ENCODE measurements around the gene RTEL1. TPM values are rescaled to one million over a fixed set of nuclear protein-coding genes. Genes with fewer than 3 reads are reported as not detected.

RTEL1 gene
- total and polyA plus RNA-seq, 9 of the 15 experiments (the other 6 are each of a cell fraction or from before 2014, with no cell fraction given), result 0.36 to 61.0 (median 17.9) TPM

DNA sequence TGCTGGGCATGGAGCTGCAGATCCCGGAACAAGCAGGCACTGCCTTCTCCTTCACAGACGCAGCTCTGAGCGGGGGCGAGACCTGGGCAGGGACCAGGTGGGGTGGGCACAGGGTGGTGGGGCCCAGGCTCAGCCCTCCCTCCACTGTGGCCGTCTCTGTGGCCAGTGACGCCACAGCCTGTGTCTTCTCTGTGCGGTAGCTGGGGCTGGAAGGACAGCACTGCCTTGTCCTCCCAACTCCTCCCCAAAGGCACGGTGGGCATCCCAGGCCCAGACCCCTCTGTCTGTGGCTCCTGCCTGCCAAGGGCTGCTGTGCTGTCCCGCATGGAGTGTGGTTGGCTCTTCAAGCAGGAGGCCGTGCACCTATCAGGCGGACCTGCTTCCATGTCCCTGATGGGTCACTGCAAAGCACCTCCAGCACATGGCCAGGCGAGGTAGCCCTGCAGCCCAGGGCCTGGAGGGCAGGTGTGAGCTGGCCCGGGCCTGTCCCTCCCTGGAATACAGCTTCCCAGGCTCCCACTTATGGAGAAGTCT is 23.6 kb downstream of the RTEL1 start:
- Histone ChIP-seq H3K27ac (ENCODE audit: extremely low read depth, low read depth, low read length) (no peak overlapping the region), H3K79me2 (ENCODE audit: control insufficient read depth, insufficient read depth, low read length) (no peaks in the 10 kb centered on the region), H3K9ac (ENCODE audit: insufficient read depth in 1 of 2, low read depth in 2 of 2, low read length in 2 of 2) (peak overlapping the region in 1 of 2 experiments; percentile 53; a peak in 1 of 4 replicates), H2AFZ (ENCODE audit: low read depth, low read length) (no peak overlapping the region), H3K9me3 (replicated peaks; ENCODE audit: control insufficient read depth, insufficient read depth, low read depth, low read length) (no peaks in the 10 kb centered on the region), H3K36me3 (ENCODE audit: control insufficient read depth, insufficient read depth, low read length) (peaks cover 64% of the 10 kb centered on the region; the same call in 2 of the 3 replicates), H3K4me1 (replicated peaks in 1 of 2; ENCODE audit: control insufficient read depth in 2 of 2, insufficient read depth in 2 of 2, low read length in 2 of 2) (peaks cover 4 to 47% of the 10 kb centered on the region in 2 experiments), H3K4me3 (no peak overlapping the region), H4K20me1 (replicated peaks; ENCODE audit: control insufficient read depth, insufficient read depth, low read length) (no peaks in the 10 kb centered on the region), H3K9me1 (ENCODE audit: control insufficient read depth, insufficient read depth, low read length) (no peaks in the 10 kb centered on the region), H3K4me2 (ENCODE audit: insufficient read depth, low read length) (no peak overlapping the region), H3K27me3 (ENCODE audit: control insufficient read depth in 2 of 2, insufficient read depth in 2 of 2, low read length in 2 of 2) (no peaks in the 10 kb centered on the region)
- DNase-seq (ENCODE audit: extremely low read depth in 1 of 4, low spot score in 3 of 4) (no peak), FAIRE-seq (no peak), ATAC-seq (no peak)
- ChIA-PET POLR2A (interaction anchor here (0.7 to 2.1 kb wide), 4 partner anchors 10 to 54 kb away, joined by 3 to 7 read pairs (median 5); partner anchors contain the start of gene RTEL1), CTCF (ENCODE audit: low intra/inter-chr PET ratio) (no interaction called here)
- TF ChIP-seq, protein P1, sequence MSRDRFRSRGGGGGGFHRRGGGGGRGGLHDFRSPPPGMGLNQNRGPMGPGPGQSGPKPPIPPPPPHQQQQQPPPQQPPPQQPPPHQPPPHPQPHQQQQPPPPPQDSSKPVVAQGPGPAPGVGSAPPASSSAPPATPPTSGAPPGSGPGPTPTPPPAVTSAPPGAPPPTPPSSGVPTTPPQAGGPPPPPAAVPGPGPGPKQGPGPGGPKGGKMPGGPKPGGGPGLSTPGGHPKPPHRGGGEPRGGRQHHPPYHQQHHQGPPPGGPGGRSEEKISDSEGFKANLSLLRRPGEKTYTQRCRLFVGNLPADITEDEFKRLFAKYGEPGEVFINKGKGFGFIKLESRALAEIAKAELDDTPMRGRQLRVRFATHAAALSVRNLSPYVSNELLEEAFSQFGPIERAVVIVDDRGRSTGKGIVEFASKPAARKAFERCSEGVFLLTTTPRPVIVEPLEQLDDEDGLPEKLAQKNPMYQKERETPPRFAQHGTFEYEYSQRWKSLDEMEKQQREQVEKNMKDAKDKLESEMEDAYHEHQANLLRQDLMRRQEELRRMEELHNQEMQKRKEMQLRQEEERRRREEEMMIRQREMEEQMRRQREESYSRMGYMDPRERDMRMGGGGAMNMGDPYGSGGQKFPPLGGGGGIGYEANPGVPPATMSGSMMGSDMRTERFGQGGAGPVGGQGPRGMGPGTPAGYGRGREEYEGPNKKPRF (IDR thresholded peaks at IDR 0.05; ENCODE audit: low read depth, low read length), result no peak
- no peak for TF ChIP-seq HNRNPUL1 (IDR thresholded peaks at IDR 0.05; ENCODE audit: low read length)
- TF ChIP-seq POLR2A (conservative IDR thresholded peaks at IDR 0.05), result peak; percentile 40; the same call in 1 of the 2 replicates
- TF ChIP-seq ZNF347 (CRISPR knock-in tag; IDR thresholded peaks at IDR 0.05; ENCODE audit: low read depth), result no peak
- no peak for TF ChIP-seq MYBL2 (IDR thresholded peaks at IDR 0.05; ENCODE audit: low read depth)
- no peak for TF ChIP-seq MYBL2 (CRISPR knock-in tag; IDR thresholded peaks at IDR 0.05; ENCODE audit: borderline replicate concordance)
- peak; percentile 32; the same call in 1 of the 2 replicates for TF ChIP-seq RBFOX2 (IDR thresholded peaks at IDR 0.05; ENCODE audit: low read depth, low read length)
- no peak for TF ChIP-seq CHD2 (IDR thresholded peaks at IDR 0.05; ENCODE audit: low read depth, low read length)
- TF ChIP-seq MTA2 (IDR thresholded peaks at IDR 0.05; ENCODE audit: low read depth), result no peak
- no peak for TF ChIP-seq CTCF (IDR thresholded peaks at IDR 0.05 in 2 of 3, conservative IDR thresholded peaks at IDR 0.05 in 1 of 3; ENCODE audit: insufficient read depth in 2 of 3, low read depth in 1 of 3, low read length in 3 of 3)
- TF ChIP-seq SREBF1 (IDR thresholded peaks at IDR 0.05; ENCODE audit: borderline replicate concordance, low read depth, low read length), result no peak
- no peak for TF ChIP-seq ZNF121 (CRISPR knock-in tag; conservative IDR thresholded peaks at IDR 0.05)
- TF ChIP-seq CREBBP (IDR thresholded peaks at IDR 0.05; ENCODE audit: low read depth, low read length), result no peak
- TF ChIP-seq POLR2G (IDR thresholded peaks at IDR 0.05; ENCODE audit: low read depth, low read length), result peak; percentile 58; the same call in 1 of the 2 replicates
- TF ChIP-seq ZBTB17 (CRISPR knock-in tag; IDR thresholded peaks at IDR 0.05), result no peak
- no TSS peak for BruUV-seq (replicated peaks)
- in situ Hi-C loops (cut with MboI) (no loop called here), intact Hi-C loops (cut with micrococcal nuclease) (no loop called here)
- 86% methylated on average over 9 of the region's 13 CpGs for WGBS (ENCODE audit: insufficient coverage, low coverage, missing lambda C conversion rate)
